Erythroblast (primary cell): Measurements from ENCODE around the gene DHRS7B.

ENCODE experiments used
- GATA1 ChIP-seq: IDR thresholded peaks from 2 replicates; pipeline ENCODE4 v1.6.1; 2011; ENCODE audit warnings: low read depth, mild to moderate bottlenecking, control low read depth, low read length, moderate library complexity
- POLR2A ChIP-seq: IDR thresholded peaks from 2 replicates; pipeline ENCODE4 v1.6.1; 2011; ENCODE audit warnings: mild to moderate bottlenecking, low read length

- TF ChIP-seq POLR2A: no peak
- no peak for TF ChIP-seq GATA1
These were observed 85.2 kb downstream of the DHRS7B start for GRCh38 chr17:21211825-21212479.
